Measurements from ENCODE around the gene FXYD4. TPM values are rescaled to one million over a fixed set of nuclear protein-coding genes. Genes with fewer than 3 reads are reported as not detected.

FXYD4 gene
- total RNA-seq, 1 experiment from 2014 or later = not detected

DNA sequence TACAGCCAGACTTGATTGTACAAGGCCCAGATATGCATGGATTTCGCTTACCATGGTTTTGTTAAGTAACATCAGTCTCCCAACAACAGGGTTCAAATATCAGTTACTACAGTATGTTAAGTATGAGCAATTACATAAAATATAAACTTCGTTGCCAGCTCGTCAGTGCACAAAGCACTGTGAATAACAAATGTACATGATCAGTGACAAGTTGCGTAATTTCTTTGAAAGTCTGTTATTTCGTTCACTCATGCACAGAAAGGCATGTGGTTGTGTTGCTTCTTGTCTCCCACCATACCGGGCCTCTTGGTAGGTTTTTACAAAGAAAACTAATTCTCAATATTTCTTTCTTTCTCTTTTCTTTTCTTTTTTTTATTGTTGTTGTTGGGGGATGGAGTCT is 53.0 kb downstream of the FXYD4 start:
- Histone ChIP-seq H3K9me2 (replicated peaks; ENCODE audit: insufficient read depth, low read length) (no peaks in the 10 kb centered on the region), H3K9ac (ENCODE audit: low read length) (no peak overlapping the region), H4K20me1 (ENCODE audit: insufficient read depth, low read depth, low read length) (no peaks in the 10 kb centered on the region), H3K79me2 (ENCODE audit: low read length) (no peaks in the 10 kb centered on the region), H3K9me3 (ENCODE audit: low read length) (no peaks in the 10 kb centered on the region), H3K27me3 (ENCODE audit: low read length) (no peaks in the 10 kb centered on the region), H2AFZ (ENCODE audit: low read length) (no peak overlapping the region), H3K4me1 (ENCODE audit: low read length) (peaks cover 21% of the 10 kb centered on the region), H3K4me2 (ENCODE audit: low read depth, low read length, poor library complexity, severe bottlenecking) (no peak overlapping the region), H3K27ac (ENCODE audit: low read length) (no peak overlapping the region), H3K4me3 (ENCODE audit: low read length) (no peak overlapping the region), H3K36me3 (ENCODE audit: insufficient read depth, low read length) (no peaks in the 10 kb centered on the region)
- no peak for DNase-seq

Small RNA genes within 50 kb of the gene (small RNA-seq; reads per million reads assigned to genes)
- gene RNU6ATAC11P (not detected), gene SNORD3J (0.12 reads per million)

Other genes starting within 250 kb of the FXYD4 start
- gene CSGALNACT2, start 233.2 kb upstream of the FXYD4 start, total RNA-seq (2014; rRNA removed; shearing (Covaris generic); ENCODE audit: low replicate concordance) = 8.3 and 9.2 TPM in 2 replicates
- gene RASGEF1A, start 104.6 kb upstream of the FXYD4 start, total RNA-seq (2014; rRNA removed; shearing (Covaris generic); ENCODE audit: low replicate concordance) = not detected in 2 replicates
- 160 and 269 TPM in 2 replicates for gene HNRNPF, start 37.5 kb downstream of the FXYD4 start, total RNA-seq (2014; rRNA removed; shearing (Covaris generic); ENCODE audit: low replicate concordance)
- 11.5 and 11.8 TPM in 2 replicates for gene ZNF487, start 65.5 kb downstream of the FXYD4 start, total RNA-seq (2014; rRNA removed; shearing (Covaris generic); ENCODE audit: low replicate concordance)
- 4.7 and 11.9 TPM in 2 replicates for gene ZNF239, start 203.0 kb downstream of the FXYD4 start, total RNA-seq (2014; rRNA removed; shearing (Covaris generic); ENCODE audit: low replicate concordance)
- gene ZNF485, start 234.8 kb downstream of the FXYD4 start, total RNA-seq (2014; rRNA removed; shearing (Covaris generic); ENCODE audit: low replicate concordance) = 7.5 and 12.7 TPM in 2 replicates